ENCODE results near the gene XXYLT1.

- no peak for TF ChIP-seq CTCF (IDR thresholded peaks at IDR 0.05)
- no peak for TF ChIP-seq EZH2 (IDR thresholded peaks at IDR 0.05)
- no peak for TF ChIP-seq EZH2phosphoT487 (IDR thresholded peaks at IDR 0.05)
These were observed 30.7 kb downstream of the XXYLT1 start for GRCh38 chr3:195240171-195240701.
